Middle frontal gyrus (tissue), 1 donor: ENCODE results near the gene HRH2.
"Not testable (repeated sequence)": the region's sequence is repeated elsewhere in the genome, so short reads cannot be mapped to it uniquely, and the experiment has no call there.

ENCODE experiments used
- DNase-seq: peaks from one replicate; pipeline ENCODE4 v3.0.0-alpha.2; 2015; ENCODE audit warnings: low spot score; ENCODE audit errors: extremely low spot score

Gene HRH2

GRCh38 chr5:175738602-175739133, 80.8 kb downstream of the HRH2 start:
- DNase-seq = no peak

GRCh38 chr5:175740014-175740413, 82.1 kb downstream of the HRH2 start:
- DNase-seq = no peak

DNA sequence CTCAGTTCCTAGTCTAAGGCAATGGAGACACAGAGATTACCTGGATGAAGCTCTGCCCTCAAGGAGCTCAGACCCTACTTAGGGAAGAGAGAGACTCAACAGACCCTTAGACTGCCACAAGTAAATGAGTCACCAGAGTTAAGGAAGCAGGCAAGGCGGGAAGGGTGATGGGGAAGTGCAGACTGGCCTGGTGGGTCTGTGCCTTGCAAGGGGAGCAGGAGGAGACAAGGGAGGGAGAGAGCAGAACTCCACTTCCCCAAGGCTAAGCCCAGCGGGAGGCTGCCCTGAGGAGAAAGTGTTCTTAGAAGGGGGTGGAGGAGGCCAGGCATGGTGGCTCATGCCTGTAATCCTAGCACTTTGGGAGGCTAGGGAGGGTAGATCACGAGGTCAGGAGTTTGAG, 83.7 kb downstream of the HRH2 start:
- DNase-seq = no peak

DNA sequence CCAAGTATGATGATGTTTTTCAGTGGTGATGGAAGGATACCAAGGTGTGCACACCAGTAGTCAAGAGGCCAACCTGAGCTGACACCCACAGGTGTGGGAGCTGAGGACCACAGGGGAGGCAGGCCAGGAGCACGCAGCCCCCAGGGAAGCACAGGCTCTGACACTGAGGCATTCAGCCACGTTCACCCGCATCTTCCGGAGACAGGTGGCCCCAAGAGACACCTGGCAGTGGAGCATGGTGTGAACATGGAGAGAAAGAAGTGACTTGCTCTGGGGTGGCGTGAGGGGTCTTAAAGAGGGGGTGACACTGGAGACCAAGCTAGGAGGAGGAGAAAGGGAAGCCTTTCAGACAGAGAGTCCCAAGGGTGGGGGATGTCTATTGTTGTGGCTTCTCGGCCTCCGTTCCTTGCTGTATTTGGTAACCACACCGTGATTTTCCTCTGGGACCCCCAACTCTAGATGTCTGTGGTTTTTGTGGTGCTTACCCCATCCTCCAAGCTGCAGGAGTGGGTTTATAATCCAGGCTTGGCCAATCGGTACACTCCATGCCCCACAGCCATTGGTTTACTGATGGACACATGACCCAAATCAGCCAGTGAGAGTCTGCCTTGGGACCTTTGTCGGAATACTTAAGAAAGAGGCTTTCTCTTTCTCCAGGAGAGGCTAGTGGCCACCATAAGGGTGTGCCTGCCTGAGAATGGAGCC, 84.6 kb downstream of the HRH2 start:
- DNase-seq = no peak

- no peak for DNase-seq
Observed at GRCh38 chr5:175743676-175744210, 85.9 kb downstream of the HRH2 start.

- DNase-seq = no peak
Observed at GRCh38 chr5:175745210-175745609, 87.3 kb downstream of the HRH2 start.

DNA sequence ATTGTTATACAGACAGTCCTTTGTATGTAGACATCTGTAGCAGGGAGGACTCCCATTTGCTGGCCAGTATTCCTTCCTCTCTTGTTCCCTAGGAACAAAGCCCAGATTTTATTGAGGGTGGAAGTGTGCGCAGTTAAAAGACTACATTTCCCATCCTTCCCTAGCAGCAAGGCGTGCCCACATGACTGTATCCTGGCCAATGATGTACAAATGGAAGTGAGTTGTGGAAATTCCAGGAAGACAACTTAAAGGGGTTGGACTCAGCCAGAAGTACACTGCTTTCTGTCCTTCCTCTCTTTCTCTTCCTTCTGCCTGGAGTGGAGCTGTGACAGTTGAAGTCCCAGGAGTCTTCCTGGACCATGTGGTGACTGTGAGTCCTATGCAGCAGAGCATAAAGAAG, 89.0 kb downstream of the HRH2 start:
- DNase-seq = peak; percentile 25

- DNase-seq = no peak
Observed at GRCh38 chr5:175747539-175748060, 89.7 kb downstream of the HRH2 start.

DNA sequence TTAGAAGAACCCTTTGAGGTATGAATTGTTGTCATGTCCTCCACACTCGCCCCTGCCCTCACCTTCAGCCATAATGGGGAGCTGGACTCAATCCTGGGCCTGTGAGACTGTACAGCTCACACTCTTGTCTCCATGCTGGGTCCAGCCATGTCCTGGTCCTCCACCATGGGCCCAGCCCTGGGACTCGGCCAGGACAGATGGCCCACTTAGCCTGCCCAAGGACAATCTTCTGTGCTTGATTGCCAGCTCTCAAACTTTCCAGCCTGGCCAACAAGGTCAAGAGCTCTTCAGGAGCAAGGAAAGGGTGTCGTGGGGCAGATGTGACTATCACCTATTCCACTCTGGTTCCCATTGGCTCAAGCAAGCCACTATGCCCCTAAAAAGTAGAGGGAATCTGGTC, 90.8 kb downstream of the HRH2 start:
- DNase-seq = no peak

DNA sequence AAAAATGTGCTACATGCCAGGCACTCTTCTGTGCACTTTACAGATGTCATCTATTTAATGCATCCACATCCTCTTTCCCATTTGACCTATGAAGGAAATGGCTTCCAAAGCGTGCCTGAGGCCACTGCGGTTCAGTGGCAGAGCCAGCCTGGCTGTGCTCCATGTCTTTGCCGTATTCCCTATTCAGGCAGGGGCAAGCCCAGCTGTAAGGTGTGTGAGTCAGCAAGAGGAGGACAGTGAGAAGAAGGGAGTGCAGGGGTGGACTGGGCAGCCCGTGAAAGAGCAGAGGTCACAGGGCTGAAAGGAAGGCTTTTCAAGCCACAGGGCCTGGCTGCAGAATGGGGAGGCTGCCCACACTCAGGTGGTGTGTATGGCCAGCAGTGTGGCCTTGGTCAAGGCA, 91.7 kb downstream of the HRH2 start:
- DNase-seq = no peak

DNA sequence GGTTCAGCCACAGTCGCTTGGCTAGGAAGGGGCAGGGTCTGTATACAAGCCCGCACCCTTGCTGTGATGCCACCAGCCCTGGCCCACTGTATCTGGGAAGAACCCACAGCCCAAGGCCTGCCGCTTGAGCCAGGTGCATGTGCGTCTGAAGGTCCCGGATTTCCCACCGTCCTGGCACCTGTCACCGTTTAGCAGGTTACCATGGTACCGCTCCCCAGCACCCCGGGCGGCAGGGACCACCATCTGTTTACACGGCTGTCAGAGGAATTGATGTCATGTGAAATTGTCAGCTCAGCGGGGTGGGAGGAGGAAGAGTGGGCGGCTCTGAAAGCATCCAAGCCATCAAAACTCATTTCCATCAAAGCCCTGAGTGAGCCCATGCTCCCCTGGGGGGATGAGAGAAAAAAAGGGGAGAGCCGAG, 92.7 kb downstream of the HRH2 start:
- DNase-seq = no peak

- DNase-seq = no peak
Observed at GRCh38 chr5:175751369-175751768, 93.5 kb downstream of the HRH2 start.

DNA sequence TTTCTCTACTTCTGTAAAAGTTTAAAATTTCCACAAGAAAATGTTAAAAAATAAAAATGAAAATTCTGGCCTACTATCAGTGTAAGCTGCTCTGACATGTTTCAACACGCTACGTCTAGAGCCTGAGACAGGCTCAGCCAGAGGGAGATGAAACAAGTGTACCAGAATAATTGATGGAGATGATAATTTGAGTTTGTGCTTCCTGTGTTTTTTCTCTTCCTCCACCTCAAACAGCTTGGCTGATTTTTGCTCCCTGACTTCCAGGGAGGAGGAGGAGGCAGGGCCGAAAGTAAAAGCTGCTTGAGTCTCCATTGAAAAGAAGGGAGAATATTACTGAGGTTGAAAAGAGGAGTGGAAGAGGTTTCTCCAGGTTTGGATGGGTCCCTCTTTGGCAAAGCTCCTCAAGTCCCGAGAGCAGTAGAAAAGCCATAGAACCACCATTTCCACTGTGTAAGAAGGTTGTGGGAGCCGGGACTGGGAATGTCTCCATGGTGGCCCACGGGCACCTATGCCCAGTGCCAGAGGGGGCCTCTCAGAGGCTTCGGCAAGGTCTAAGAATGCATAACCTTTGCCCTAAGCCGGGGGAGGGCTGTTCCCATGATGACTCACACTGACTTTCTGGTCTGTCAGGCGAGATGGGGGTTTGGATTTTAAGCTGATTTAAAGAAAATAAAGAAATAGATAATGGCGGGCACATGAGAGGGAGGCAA, 95.1 kb downstream of the HRH2 start:
- no peak for DNase-seq

DNA sequence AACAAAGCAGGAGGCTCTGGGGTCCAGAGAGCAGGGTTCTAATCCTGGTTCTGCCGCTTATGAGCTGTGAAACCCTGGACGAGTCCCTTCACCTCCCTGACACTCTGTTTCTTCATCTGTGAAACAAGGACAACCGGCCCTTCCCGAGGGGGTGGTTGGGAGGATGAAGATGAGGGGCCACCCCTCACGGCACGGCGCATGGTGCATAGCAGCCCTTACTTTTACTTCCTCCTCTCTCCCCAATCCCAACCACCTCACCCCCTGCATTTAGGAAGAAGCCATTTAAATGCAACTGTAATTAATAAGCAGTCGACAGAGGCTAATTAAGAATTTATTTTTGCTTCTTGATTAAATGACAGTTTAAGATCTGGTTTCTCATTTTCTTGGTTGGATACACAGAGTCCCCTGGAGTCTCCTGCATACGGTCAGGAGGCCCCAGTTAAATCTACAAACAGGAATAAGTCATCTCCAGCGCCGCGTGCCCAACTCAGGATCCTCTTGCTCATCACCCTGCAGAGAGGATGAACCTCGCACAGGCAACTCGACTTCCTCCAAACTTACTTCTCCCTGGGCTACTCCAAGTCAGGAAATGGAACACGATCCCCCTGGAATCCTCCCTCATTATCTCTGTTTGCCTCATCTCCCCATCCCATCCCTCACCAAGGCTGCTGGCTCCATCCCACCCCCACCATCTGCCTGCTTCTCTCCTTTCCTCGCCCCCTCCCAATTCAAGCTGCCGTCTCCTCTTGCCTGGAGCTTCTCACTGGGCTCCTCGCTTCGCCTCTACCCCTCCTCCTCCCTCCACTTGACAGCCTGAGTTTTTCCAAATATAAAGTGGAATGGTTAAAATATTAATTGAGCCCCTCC, 95.9 kb downstream of the HRH2 start:
- DNase-seq = no peak

- DNase-seq = not testable (repeated sequence)
Observed at GRCh38 chr5:175759991-175760390, 102.1 kb downstream of the HRH2 start.
